Activated CD4-positive, alpha-beta T cell treated with anti-CD3 and anti-CD28 coated beads for 48 hours (primary cell): Measurements from ENCODE around the gene ITIH4.

Source experiments
- DNase-seq: peaks from one replicate; pipeline ENCODE4 v3.0.0-alpha.2; 2020

The ITIH4 gene

GRCh38 chr3:52847726-52848125 lies 17.3 kb upstream of the ITIH4 start:
- no peak for DNase-seq

GRCh38 chr3:52847241-52847640 lies 16.8 kb upstream of the ITIH4 start:
- no peak for DNase-seq

GRCh38 chr3:52846432-52846965 lies 16.0 kb upstream of the ITIH4 start:
- DNase-seq = no peak

GRCh38 chr3:52845691-52846431 lies 15.4 kb upstream of the ITIH4 start:
- peak; percentile 32 for DNase-seq

DNA sequence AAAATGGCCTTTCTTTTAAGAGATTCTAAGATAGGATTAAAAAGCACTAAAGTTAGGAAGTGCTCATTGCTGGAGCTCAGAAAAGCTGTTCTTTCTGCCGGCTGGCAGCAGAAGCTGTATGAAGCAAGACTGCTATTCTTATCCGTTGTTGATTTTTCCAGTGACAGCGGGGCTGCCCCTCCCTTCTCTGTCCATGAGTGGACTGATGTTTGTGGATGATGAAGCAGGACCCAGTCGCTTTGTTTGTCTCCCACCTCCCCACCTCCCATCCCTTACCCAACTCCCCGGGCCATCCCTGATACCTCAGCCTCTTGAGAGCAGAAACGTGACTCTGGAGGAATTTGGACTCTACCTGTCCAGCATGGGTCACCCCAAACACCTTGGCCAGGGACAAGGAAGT lies 14.7 kb upstream of the ITIH4 start:
- DNase-seq = no peak

GRCh38 chr3:52844290-52844975 lies 14.0 kb upstream of the ITIH4 start:
- DNase-seq = no peak

- no peak for DNase-seq
These were observed 13.4 kb upstream of the ITIH4 start for GRCh38 chr3:52843881-52844280.

DNA sequence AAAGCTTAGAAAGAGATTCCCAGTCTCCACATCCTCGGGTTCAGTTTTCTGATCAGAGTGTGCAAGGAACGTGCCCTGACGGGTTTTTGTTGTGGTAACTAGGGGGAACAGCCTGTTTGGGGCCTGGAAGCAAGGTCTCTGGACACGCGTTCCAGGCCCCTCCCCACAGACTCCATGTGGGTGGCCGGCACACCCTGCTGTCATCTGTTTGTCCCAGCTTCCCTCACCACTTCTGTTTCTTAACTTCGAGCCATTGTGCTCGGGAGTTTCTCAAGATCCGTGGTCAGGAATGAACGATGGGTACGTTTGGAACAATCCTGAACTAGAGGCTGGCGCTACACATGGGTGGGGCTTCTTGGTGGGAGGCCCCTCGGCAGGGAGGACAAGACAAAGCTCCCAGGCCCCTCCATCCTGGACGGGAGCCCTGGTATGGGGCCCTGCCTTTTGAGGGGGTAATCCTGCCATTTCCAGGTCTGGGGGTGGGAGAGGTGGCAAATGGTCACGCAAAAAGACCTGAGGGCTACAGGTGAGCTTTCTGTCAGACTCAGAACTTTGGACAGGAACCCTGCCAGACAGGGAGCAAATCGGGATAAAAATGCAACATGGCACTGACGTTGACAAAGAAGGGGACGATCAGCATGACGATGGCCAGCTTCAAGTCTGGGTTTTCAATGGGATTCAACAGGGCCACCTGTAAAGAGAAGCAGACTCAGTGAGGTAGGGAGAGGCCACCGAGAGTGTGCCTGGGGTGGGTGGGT lies 12.8 kb upstream of the ITIH4 start:
- DNase-seq = no peak

GRCh38 chr3:52842424-52842823 lies 12.0 kb upstream of the ITIH4 start:
- DNase-seq = no peak

DNA sequence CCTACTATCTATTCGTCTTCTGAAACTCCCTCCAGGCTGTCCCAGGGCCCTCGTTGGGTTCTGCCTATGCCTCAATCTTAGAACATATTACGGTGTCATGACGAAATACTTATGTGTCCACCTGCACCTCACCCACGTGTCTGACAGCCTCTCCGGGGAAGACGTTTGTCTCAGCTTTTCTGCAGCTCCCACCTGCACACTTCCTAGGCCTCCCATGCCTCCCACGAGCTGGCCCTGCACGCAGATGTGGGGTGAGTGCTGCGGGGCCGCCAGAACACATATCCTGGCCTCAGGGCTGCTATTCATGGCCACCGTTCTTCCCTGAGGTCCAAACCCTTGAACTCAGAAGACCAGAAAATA lies 11.5 kb upstream of the ITIH4 start:
- DNase-seq = no peak

- DNase-seq = no peak
These were observed 10.9 kb upstream of the ITIH4 start for GRCh38 chr3:52841211-52841980.

DNA sequence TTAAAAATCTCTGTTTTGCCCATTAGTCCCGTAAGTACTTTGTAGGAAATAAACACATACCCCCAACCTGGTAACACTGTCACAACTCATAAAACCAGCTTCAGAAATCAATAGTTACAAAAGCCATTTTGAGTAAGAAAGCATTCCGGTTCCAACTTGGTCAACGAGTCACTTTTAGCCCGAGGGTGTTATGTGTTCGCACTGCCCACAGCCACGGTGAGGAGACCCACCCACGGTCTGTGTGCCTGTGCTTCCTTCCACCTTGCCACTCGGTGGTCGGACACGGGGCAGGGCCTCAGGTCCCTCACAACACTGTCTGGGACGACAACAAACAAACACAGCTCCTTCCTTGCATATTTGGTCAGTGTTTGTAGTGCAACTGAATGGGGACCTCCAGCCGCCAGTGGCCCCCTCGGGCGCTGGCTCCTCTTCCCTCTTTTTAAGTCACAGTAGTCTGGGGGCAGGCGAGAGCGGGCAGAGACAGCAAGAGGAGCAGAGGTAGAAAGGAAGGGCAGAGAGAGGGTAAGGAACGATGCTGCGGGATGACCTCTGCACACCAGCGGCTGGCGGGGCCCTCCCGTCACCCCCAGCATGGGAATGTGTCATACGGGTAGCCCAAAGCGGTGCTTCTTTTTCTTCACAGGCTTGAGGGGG lies 9.5 kb upstream of the ITIH4 start:
- no peak for DNase-seq

DNA sequence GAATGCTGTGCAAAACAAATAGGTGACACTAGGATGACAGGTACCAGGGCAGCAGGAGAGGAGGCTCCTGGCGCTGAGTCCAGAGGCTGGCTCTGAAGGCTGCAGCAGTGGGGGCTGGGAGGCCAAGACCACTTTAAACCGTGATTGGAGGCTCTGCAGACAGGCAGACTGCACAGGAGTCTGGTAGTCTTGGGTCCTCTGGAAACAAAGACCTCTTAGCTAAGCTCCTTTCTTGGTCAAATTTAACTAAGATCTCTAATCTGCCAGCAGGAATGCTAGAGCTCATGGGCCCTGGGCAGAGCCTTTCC lies 8.8 kb upstream of the ITIH4 start:
- no peak for DNase-seq

GRCh38 chr3:52838561-52839267 lies 8.2 kb upstream of the ITIH4 start:
- DNase-seq = no peak

GRCh38 chr3:52836986-52837385 lies 6.5 kb upstream of the ITIH4 start:
- DNase-seq = no peak

DNA sequence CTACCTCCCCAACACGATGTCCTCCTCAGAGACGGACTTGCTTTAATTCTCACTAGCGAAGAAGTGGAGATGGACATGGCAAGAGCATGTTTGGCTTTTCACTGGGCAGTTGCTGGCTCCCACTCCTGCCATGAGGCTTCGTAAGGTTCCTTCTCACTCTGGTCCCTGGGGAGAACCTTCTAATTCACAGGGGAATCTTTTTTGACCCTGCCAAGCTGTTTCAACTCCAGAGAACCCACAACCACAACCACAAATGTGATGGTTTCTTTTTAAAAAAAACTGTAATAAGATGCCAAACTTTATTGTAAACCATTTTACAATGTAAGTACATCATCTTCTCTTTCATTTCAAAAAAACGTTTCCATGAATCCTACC lies 6.0 kb upstream of the ITIH4 start:
- DNase-seq = no peak

- no peak for DNase-seq
These were observed 5.4 kb upstream of the ITIH4 start for GRCh38 chr3:52835766-52836470.

DNA sequence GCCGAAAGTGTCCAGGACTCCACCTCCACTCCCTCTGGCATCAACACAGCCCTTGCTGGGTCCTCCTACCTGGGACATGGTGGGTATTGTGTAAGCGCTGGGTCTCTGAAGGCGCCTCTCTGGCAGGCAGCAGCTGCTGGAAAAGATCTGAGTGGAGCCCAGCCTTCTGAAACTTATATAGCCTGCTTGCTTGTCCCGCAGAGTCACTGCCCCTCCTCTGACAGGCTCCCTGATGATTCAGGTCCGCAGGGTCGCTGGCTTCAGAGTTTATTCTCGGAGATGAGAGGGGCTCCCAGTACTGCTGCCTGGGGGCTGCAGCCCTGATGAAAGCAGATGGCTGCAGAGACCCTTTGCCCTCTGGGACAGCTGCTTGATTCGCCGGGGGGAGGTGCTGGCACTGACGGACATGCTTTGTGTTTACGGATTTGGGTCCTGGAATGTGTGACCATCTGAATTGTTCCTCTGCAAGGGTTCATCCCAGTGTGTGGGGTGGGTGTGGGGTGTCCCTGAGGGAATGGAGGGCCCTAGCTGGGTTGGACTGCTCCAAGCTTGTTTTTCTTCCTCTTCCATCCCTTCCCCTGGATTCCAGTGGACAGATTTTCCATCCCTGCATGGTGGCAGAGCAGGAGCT lies 4.5 kb upstream of the ITIH4 start, which contains the start of gene MUSTN1:
MUSTN1 (minus strand) TSS at position 149 of the 631 bp plus-strand sequence; CDS start at position 78, 71 bp downstream.
- no peak for DNase-seq

GRCh38 chr3:52833202-52833601 lies 2.7 kb upstream of the ITIH4 start:
- no peak for DNase-seq

DNA sequence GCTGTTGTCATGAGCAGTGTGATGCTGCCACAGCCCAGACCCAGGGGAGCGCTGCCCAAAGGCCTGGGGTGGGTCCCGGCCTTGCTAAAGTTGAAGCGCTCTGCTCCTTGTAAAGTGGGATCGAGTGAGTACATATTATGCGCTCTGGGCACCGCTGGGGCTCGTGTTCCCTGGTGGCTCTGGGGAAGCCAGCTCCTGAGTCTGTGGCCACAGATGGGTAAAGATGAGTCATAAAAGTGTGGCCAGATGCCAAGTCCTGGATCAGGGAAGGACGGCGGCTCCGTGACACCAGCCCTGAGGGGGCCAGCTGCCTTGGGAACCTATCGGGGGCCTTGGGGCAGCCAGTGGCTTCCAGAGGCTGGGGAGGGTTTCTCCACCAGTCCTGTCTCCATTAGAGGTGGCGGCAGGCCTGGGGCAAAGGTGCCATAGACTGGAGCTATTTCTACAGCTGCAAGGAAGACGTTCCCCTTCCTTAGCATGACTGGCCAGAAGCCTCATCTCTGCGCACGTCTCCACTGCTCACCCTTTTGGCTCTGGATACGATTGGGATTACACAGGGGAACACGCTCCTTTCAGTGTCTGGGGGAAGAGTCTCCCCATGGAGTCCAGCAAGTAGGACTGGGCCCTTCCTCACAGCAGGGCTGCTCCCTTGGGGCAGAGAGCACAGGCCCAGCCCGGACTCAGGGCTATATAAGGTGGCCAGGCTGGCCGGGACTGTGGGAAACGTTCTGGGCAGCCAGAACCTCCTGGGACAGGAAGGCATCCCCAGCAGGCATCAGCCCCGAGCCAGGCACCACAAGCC lies 1.2 kb upstream of the ITIH4 start:
- no peak for DNase-seq
